Measurements from ENCODE around the gene NTMT2.

- TF ChIP-seq, protein P1, sequence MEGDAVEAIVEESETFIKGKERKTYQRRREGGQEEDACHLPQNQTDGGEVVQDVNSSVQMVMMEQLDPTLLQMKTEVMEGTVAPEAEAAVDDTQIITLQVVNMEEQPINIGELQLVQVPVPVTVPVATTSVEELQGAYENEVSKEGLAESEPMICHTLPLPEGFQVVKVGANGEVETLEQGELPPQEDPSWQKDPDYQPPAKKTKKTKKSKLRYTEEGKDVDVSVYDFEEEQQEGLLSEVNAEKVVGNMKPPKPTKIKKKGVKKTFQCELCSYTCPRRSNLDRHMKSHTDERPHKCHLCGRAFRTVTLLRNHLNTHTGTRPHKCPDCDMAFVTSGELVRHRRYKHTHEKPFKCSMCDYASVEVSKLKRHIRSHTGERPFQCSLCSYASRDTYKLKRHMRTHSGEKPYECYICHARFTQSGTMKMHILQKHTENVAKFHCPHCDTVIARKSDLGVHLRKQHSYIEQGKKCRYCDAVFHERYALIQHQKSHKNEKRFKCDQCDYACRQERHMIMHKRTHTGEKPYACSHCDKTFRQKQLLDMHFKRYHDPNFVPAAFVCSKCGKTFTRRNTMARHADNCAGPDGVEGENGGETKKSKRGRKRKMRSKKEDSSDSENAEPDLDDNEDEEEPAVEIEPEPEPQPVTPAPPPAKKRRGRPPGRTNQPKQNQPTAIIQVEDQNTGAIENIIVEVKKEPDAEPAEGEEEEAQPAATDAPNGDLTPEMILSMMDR (IDR thresholded peaks at IDR 0.05 in 4 of 5, conservative IDR thresholded peaks at IDR 0.05 in 1 of 5) = no peak
- TF ChIP-seq POLR2A (IDR thresholded peaks at IDR 0.05) = no peak
Observed at GRCh38 chr1:170131984-170132383, 13.8 kb upstream of the NTMT2 start.
